Femur (tissue), 1 donor: ENCODE results near the gene SHMT1.
"Not testable (repeated sequence)": the region's sequence is repeated elsewhere in the genome, so short reads cannot be mapped to it uniquely, and the experiment has no call there.

Experiments used
- DNase-seq: peaks from one replicate; pipeline ENCODE4 v3.0.0-alpha.2; 2017

The SHMT1 gene

GRCh38 chr17:18378205-18378505, 14.8 kb upstream of the SHMT1 start:
- no peak for DNase-seq

- DNase-seq, result peak; percentile 31
These were observed 14.3 kb upstream of the SHMT1 start, which contains the start of gene EVPLL for GRCh38 chr17:18377437-18378204. TSS of gene EVPLL (plus strand) at chr17:18377778. CDS start at chr17:18380938, 3,160 bp downstream.

GRCh38 chr17:18374216-18374615, 10.9 kb upstream of the SHMT1 start:
- no peak for DNase-seq

GRCh38 chr17:18373181-18373580, 9.8 kb upstream of the SHMT1 start:
- DNase-seq, result not testable (repeated sequence)

GRCh38 chr17:18371455-18371854, 8.1 kb upstream of the SHMT1 start:
- no peak for DNase-seq

- DNase-seq, result no peak
These were observed 7.4 kb upstream of the SHMT1 start for GRCh38 chr17:18370761-18371160.

- no peak for DNase-seq
These were observed 5.6 kb upstream of the SHMT1 start for GRCh38 chr17:18368946-18369345.

GRCh38 chr17:18364166-18364565, 816 bp upstream of the SHMT1 start:
- DNase-seq, result no peak

- DNase-seq, result peak; percentile 63
These were observed 651 bp downstream of the SHMT1 start for GRCh38 chr17:18362698-18363100.

GRCh38 chr17:18361837-18362697, 1.3 kb downstream of the SHMT1 start:
- DNase-seq, result no peak

GRCh38 chr17:18360518-18360917, 2.8 kb downstream of the SHMT1 start:
- no peak for DNase-seq

GRCh38 chr17:18356624-18357023, 6.7 kb downstream of the SHMT1 start:
- DNase-seq, result no peak

GRCh38 chr17:18353541-18353940, 9.8 kb downstream of the SHMT1 start:
- no peak for DNase-seq

GRCh38 chr17:18344021-18344420, 19.3 kb downstream of the SHMT1 start:
- no peak for DNase-seq

- DNase-seq, result no peak
These were observed 23.4 kb downstream of the SHMT1 start for GRCh38 chr17:18339933-18340332.

- DNase-seq, result not testable (repeated sequence)
These were observed 25.2 kb downstream of the SHMT1 start for GRCh38 chr17:18338158-18338557.

- DNase-seq, result no peak
These were observed 30.4 kb downstream of the SHMT1 start for GRCh38 chr17:18332909-18333489.

GRCh38 chr17:18331879-18332278, 31.5 kb downstream of the SHMT1 start:
- no peak for DNase-seq

- DNase-seq, result no peak
These were observed 34.6 kb downstream of the SHMT1 start for GRCh38 chr17:18328643-18329204.

GRCh38 chr17:18327556-18327955, 35.8 kb downstream of the SHMT1 start:
- DNase-seq, result no peak

GRCh38 chr17:18327093-18327492, 36.3 kb downstream of the SHMT1 start:
- no peak for DNase-seq

- no peak for DNase-seq
These were observed 36.8 kb downstream of the SHMT1 start for GRCh38 chr17:18326572-18326971.

GRCh38 chr17:18326039-18326438, 37.3 kb downstream of the SHMT1 start:
- no peak for DNase-seq
